Neural cell (in vitro differentiated cells): ENCODE data around the gene IMPA2. TPM values are rescaled to one million over a fixed set of nuclear protein-coding genes. Genes with fewer than 3 reads are reported as not detected.
"Not testable (repeated sequence)": the region's sequence is repeated elsewhere in the genome, so short reads cannot be mapped to it uniquely, and the experiment has no call there.

ENCODE experiments used
- H2AFZ ChIP-seq: fragments of 200-600, 300-800 bp; sonication (generic), shearing (Covaris generic); 2 replicates; pipeline ENCODE4 v1.6.0; 2014; ENCODE audit warnings: low read depth, mild to moderate bottlenecking, antibody characterized with exemption, low read length, moderate library complexity
- H3F3A ChIP-seq: fragments of 200-600 bp; shearing (Covaris generic); 2 replicates; pipeline ENCODE4 v1.6.1; 2016; ENCODE audit warnings: mild to moderate bottlenecking, moderate library complexity, mixed read lengths, antibody characterized with exemption, low read length; ENCODE audit not compliant: insufficient read depth, poor library complexity, severe bottlenecking
- H3K27ac ChIP-seq: fragments of 200-600, 300-800 bp; sonication (generic), shearing (Covaris generic); 2 replicates; pipeline ENCODE4 v1.5.1; 2014; ENCODE audit warnings: mild to moderate bottlenecking, low read length, moderate library complexity
- H3K27me3 ChIP-seq: fragments of 300-800, 200-600 bp; sonication (generic), shearing (Covaris generic); 2 replicates; pipeline ENCODE4 v1.6.0; 2014; ENCODE audit warnings: mild to moderate bottlenecking, low read depth, low read length, moderate library complexity; ENCODE audit not compliant: insufficient read depth
- H3K36me3 ChIP-seq: fragments of 300-800, 200-600 bp; sonication (generic), shearing (Covaris generic); 2 replicates; pipeline ENCODE4 v1.5.1; 2014; ENCODE audit warnings: mild to moderate bottlenecking, antibody characterized with exemption, low read length, moderate library complexity; ENCODE audit not compliant: insufficient read depth
- H3K4me2 ChIP-seq: fragments of 300-800, 200-600 bp; sonication (generic), shearing (Covaris generic); 2 replicates; pipeline ENCODE4 v1.6.0; 2014; ENCODE audit warnings: mild to moderate bottlenecking, low read length
- H3K4me3 ChIP-seq: fragments of 300-800, 200-600 bp; sonication (generic), shearing (Covaris generic); 2 replicates; pipeline ENCODE4 v1.5.1; 2014; ENCODE audit warnings: mild to moderate bottlenecking, low read length, moderate library complexity
- H3K79me2 ChIP-seq: fragments of 200-600 bp; shearing (Covaris generic); replicated peaks from 2 replicates; pipeline ENCODE4 v1.6.0; 2014; ENCODE audit warnings: mild to moderate bottlenecking, low read length, moderate library complexity; ENCODE audit not compliant: insufficient read depth
- H3K9ac ChIP-seq: fragments of 300-800, 200-600 bp; sonication (generic), shearing (Covaris generic); 2 replicates; pipeline ENCODE4 v1.6.1; 2016; ENCODE audit warnings: mild to moderate bottlenecking, low read length, mixed read lengths
- H3K9me2 ChIP-seq: fragments of 200-600 bp; shearing (Covaris generic); 2 replicates; pipeline ENCODE4 v1.6.1; 2016; ENCODE audit warnings: mild to moderate bottlenecking, low read length, mixed read lengths; ENCODE audit not compliant: insufficient read depth
- H3K9me3 ChIP-seq: fragments of 200-600, 300-800 bp; sonication (generic), shearing (Covaris generic); 2 replicates; pipeline ENCODE4 v1.6.1; 2016; ENCODE audit warnings: mild to moderate bottlenecking, mixed run types, low read length, moderate library complexity, mixed read lengths
- H4K20me1 ChIP-seq: fragments of 200-600 bp; shearing (Covaris generic); 2 replicates; pipeline ENCODE4 v1.6.1; 2016; ENCODE audit warnings: mild to moderate bottlenecking, mixed run types; ENCODE audit not compliant: insufficient read depth
- EP300 ChIP-seq: fragments of 450-650 bp; conservative IDR thresholded peaks from 2 replicates; pipeline ENCODE4 v1.6.1; 2014; ENCODE audit warnings: antibody characterized with exemption, mild to moderate bottlenecking, moderate library complexity; ENCODE audit not compliant: poor library complexity, severe bottlenecking
- EZH2 ChIP-seq: fragments of 200-600, 300-800 bp; shearing (Covaris generic), sonication (generic); IDR thresholded peaks from 2 replicates; pipeline ENCODE4 v1.6.1; 2014; ENCODE audit warnings: antibody characterized with exemption, low read length, borderline replicate concordance, mild to moderate bottlenecking; ENCODE audit not compliant: insufficient read depth, poor library complexity, severe bottlenecking
- MXI1 ChIP-seq: fragments of 450-650 bp; conservative IDR thresholded peaks from 2 replicates; pipeline ENCODE4 v1.6.1; 2014; ENCODE audit warnings: antibody characterized with exemption, mild to moderate bottlenecking; ENCODE audit not compliant: poor library complexity, severe bottlenecking
- POLR2AphosphoS5 ChIP-seq: IDR thresholded peaks from 2 replicates; pipeline ENCODE4 v1.6.1; 2012
- RAD21 ChIP-seq: fragments of 450-650 bp; conservative IDR thresholded peaks from 2 replicates; pipeline ENCODE4 v1.6.1; 2014; ENCODE audit warnings: antibody characterized with exemption, mild to moderate bottlenecking, moderate library complexity
- REST ChIP-seq: IDR thresholded peaks from 2 replicates; pipeline ENCODE4 v1.6.1; 2012; ENCODE audit warnings: borderline replicate concordance
- SMC3 ChIP-seq: fragments of 450-650 bp; conservative IDR thresholded peaks from 2 replicates; pipeline ENCODE4 v1.6.1; 2014; ENCODE audit warnings: antibody characterized with exemption, mild to moderate bottlenecking, moderate library complexity; ENCODE audit not compliant: poor library complexity
- TAF1 ChIP-seq: IDR thresholded peaks from 2 replicates; pipeline ENCODE4 v1.6.1; 2012; ENCODE audit warnings: low read depth
- polyA plus RNA-seq: library from polyadenylated mRNA; depleted of rRNA; stranded (reverse); fragments of >200 nt; gene quantifications from 2 replicates; pipeline ENCODE4 v1.2.3, GENCODE V29; 2014
- TF ChIP-seq, protein P1 (sequence below): fragments of 450-650 bp; IDR thresholded peaks from 2 replicates; pipeline ENCODE4 v1.5.1; 2014; ENCODE audit warnings: antibody characterized with exemption, mild to moderate bottlenecking, moderate library complexity; ENCODE audit not compliant: poor library complexity, severe bottlenecking

Gene IMPA2
- polyA plus RNA-seq, 1 donor from 2014 or later = 2.7 TPM

GRCh38 chr18:11969904-11970835, 11.1 kb upstream of the IMPA2 start:
- Histone ChIP-seq H3K27ac (no peak overlapping the region), H3K9me3 (no peaks in the 10 kb centered on the region), H2AFZ (no peak overlapping the region)

DNA sequence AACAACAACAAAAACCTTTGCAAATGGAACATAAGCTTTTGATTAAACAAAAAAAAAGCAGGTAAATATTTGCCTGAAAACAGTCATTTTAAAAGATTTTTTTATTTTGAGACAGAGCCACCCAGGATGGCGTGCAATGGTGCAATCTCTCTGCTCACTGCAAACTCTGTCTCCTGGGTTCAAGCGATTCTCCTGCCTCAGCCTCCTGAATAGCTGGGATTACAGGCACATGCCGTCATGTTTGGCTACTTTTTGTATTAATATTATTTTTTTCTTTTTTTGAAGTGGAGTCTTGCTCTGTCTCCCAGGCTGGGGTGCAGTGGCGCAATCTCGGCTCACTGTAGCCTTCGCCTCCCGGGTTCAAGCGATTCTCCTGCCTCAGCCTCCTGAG, 10.5 kb upstream of the IMPA2 start:
- H3K9me3 ChIP-seq, H2AFZ ChIP-seq, H3K9ac ChIP-seq, H3F3A ChIP-seq, H3K27me3 ChIP-seq, H3K79me2 ChIP-seq, H3K36me3 ChIP-seq, H3K4me2 ChIP-seq, H4K20me1 ChIP-seq, H3K9me2 ChIP-seq, H3K4me3 ChIP-seq, H3K27ac ChIP-seq: not testable (repeated sequence)

More at GRCh38 chr18:11969904-11970835, 11.1 kb upstream of the IMPA2 start:
- H4K20me1 ChIP-seq = no peaks in the 10 kb centered on the region
- TF ChIP-seq TAF1 (no peak), SMC3 (no peak), RAD21 (no peak)
- TF ChIP-seq, protein P1, sequence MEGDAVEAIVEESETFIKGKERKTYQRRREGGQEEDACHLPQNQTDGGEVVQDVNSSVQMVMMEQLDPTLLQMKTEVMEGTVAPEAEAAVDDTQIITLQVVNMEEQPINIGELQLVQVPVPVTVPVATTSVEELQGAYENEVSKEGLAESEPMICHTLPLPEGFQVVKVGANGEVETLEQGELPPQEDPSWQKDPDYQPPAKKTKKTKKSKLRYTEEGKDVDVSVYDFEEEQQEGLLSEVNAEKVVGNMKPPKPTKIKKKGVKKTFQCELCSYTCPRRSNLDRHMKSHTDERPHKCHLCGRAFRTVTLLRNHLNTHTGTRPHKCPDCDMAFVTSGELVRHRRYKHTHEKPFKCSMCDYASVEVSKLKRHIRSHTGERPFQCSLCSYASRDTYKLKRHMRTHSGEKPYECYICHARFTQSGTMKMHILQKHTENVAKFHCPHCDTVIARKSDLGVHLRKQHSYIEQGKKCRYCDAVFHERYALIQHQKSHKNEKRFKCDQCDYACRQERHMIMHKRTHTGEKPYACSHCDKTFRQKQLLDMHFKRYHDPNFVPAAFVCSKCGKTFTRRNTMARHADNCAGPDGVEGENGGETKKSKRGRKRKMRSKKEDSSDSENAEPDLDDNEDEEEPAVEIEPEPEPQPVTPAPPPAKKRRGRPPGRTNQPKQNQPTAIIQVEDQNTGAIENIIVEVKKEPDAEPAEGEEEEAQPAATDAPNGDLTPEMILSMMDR = no peak
- no peaks in the 10 kb centered on the region for H3K36me3 ChIP-seq
- H3K27me3 ChIP-seq = no peaks in the 10 kb centered on the region
- H3F3A ChIP-seq = no peaks in the 10 kb centered on the region
- no peak overlapping the region for H3K4me2 ChIP-seq
- no peak overlapping the region for H3K9ac ChIP-seq
- no peak overlapping the region for H3K4me3 ChIP-seq
- no peaks in the 10 kb centered on the region for H3K79me2 ChIP-seq
- H3K9me2 ChIP-seq = no peaks in the 10 kb centered on the region

- Histone ChIP-seq H3K27me3 (no peaks in the 10 kb centered on the region), H3K4me3 (no peak overlapping the region), H3F3A (no peaks in the 10 kb centered on the region), H3K9me3 (no peaks in the 10 kb centered on the region), H3K36me3 (no peaks in the 10 kb centered on the region), H3K9ac (no peak overlapping the region), H2AFZ (no peak overlapping the region), H3K4me2 (no peak overlapping the region), H4K20me1 (no peaks in the 10 kb centered on the region), H3K9me2 (no peaks in the 10 kb centered on the region), H3K27ac (no peak overlapping the region), H3K79me2 (no peaks in the 10 kb centered on the region)
- TF ChIP-seq TAF1 (no peak), MXI1 (no peak), POLR2AphosphoS5 (no peak), SMC3 (no peak), EP300 (no peak), RAD21 (no peak), REST (no peak), EZH2 (no peak)
- TF ChIP-seq, protein P1 = no peak
These were observed 8.7 kb upstream of the IMPA2 start for GRCh38 chr18:11972371-11973174.
